Activated naive CD4-positive, alpha-beta T cell treated with anti-CD3 and anti-CD28 coated beads, Interleukin-2, amount 50 U/mL, for 72 hours (primary cell): ENCODE results near the gene YPEL4. TPM values are rescaled to one million over a fixed set of nuclear protein-coding genes. Genes with fewer than 3 reads are reported as not detected.
A peak's percentile ranks its signal among the peaks of the same experiment; 100 is the strongest.
"Not testable (repeated sequence)": the region's sequence is repeated elsewhere in the genome, so short reads cannot be mapped to it uniquely, and the experiment has no call there.

Experiments
- ATAC-seq, 2 donors: fragments of 150-1000 bp; cut with Tn5 transposase; 2 replicates each; pipeline ENCODE4 v1.10.0; 2021; ENCODE audit warnings: mild to moderate bottlenecking in 2 of 2, moderate library complexity in 2 of 2
- DNase-seq, 2 donors: peaks; one replicate each; pipeline ENCODE4 v3.0.0; 2021 to 2022; ENCODE audit warnings: low spot score in 2 of 2
- H3K27ac Mint-ChIP-seq, 2 donors: one replicate each; pipeline ENCODE4 v1.8.0; 2022; ENCODE audit warnings: mild to moderate bottlenecking in 2 of 2, mixed read lengths in 2 of 2
- H3K36me3 Mint-ChIP-seq, 2 donors: one replicate each; pipeline ENCODE4 v1.8.0; 2022; ENCODE audit warnings: mixed read lengths in 2 of 2
- H3K9me3 Mint-ChIP-seq, 2 donors: one replicate each; pipeline ENCODE4 v1.8.0; 2022; ENCODE audit warnings: mixed read lengths in 2 of 2
- total RNA-seq, 2 donors: library from RNA; stranded (reverse); gene quantifications; one replicate each; pipeline ENCODE4 v1.2.3, GENCODE V29; 2022

YPEL4 gene, protein sequence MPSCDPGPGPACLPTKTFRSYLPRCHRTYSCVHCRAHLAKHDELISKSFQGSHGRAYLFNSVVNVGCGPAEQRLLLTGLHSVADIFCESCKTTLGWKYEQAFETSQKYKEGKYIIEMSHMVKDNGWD
- 1 to 10 TPM in 1 of 2 donors, not detected in 1; 1.4 TPM for total RNA-seq

DNA sequence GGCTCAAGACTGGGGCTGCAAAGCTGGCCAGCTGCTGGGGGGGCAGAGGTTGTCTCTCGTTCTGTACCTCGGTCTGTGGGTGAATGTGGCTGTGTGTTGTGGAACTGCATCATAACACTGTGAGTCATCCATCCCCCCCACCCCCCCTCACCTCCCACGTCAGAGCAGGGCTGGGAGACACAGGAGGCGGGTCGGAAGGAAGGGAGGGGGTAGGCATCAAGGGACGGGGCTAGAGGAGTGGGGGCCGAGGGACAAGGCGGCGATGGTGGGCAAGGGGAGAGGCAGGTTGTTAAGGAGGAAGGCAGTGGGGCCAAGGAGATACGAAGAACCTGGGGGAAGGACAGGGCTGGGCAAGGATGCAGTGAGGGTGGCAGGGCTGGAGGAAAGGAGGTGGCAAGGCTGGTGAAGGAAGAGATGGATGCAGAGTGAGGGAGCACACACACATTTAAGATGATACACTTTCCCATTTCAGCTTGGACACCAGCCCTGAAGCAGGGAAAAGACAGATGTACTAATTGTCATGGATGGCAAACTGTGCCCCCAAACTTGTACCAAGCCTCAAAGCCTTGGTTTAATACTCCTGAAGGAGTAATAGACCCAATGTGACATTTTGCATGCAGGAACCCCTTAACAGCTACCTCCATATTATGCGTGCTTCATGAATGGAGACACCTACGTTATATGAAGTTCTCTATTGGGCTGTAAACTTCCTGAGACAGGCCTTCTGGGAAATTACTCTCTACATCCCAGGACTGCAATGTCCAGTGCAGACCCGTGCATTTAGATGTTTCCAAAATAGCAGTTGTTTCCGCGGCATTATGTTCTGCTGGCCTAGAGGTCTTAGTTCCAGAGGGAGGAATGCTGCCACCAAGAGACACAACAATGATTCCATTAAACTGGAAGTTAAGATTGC, at the start of gene YPEL4:
Gene YPEL4 (minus strand): TSS at position 87 of the 913 bp plus-strand sequence. CDS start 2,805 bp downstream, outside the sequence.
- H3K27ac Mint-ChIP-seq: peak within 1 kb of the TSS; percentile 47 to 86
- H3K36me3 Mint-ChIP-seq: no peaks in the 10 kb centered on the region

DNA sequence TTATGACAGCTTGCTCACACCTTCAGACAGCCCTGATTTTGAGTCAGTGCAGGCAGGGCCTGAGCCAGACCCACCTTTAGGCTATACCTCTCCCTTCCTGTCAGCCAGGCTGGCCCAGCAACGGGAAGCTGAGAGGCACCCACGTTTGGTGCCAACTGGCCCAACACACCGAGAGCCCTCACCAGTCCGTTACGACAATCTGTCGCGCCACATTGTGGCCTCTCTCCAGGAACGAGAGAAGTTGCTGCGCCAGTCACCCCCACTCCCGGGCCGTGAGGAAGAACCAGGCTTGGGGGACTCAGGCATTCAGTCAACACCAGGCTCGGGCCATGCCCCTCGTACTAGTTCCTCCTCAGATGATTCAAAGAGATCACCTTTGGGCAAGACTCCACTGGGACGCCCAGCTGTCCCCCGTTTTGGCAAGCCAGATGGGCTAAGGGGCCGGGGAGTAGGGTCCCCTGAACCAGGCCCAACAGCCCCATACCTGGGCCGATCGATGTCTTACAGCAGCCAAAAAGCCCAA, 49.2 kb upstream of the YPEL4 start:
- H3K36me3 Mint-ChIP-seq: peaks cover under 1 to 15% of the 10 kb centered on the region in 2 donors
- H3K27ac Mint-ChIP-seq: peak overlapping the region in 1 of 2 donors; percentile 73
- no peak for DNase-seq
- no peak for ATAC-seq
- no peaks in the 10 kb centered on the region for H3K9me3 Mint-ChIP-seq

More for the DNA sequence above, at the start of gene YPEL4:
- no peaks in the 10 kb centered on the region for H3K9me3 Mint-ChIP-seq
- peak; percentile 78 to 84 for ATAC-seq
- DNase-seq: peak in 1 of 2 donors; percentile 43

DNA sequence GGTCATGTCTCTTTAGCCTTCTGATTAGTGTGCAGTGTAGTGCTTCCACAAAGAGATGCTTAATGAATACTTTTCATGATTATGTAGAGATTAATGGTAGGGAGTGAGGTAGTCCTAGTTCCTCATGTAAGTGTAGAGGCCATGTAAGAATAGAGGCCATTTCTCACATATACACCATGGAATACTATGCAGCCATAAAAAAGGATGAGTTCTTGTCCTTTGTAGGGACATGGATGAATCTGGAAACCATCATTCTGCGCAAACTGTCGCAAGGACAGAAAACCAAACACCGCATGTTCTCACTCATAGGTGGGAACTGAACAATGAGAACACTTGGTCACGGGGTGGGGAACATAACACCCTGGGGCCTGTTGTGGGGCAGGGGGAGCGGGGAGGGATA, 40.8 kb upstream of the YPEL4 start:
- not testable (repeated sequence) for ATAC-seq, DNase-seq, H3K9me3 Mint-ChIP-seq, H3K27ac Mint-ChIP-seq
- peaks cover 14 to 27% of the 10 kb centered on the region in 2 donors for H3K36me3 Mint-ChIP-seq

DNA sequence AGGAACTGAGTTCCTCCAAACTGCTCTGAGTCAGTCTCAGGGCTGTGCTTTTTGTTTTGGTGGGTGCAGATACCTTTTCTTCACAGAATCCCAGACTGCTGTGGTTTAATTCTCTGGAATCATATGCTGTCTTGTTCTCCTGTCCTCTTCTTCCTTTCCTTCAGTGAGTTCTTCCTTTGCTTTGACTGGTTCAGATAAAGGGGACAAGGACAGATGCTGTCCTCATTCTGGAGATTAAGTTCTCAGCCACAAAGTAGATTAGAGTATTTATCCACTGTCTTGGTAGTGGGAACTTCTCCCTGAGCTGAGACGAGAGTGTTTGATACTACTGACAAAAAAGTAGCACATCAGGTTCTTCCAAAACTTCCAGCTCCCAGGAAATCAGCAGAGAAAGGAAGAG, 31.5 kb upstream of the YPEL4 start:
- H3K9me3 Mint-ChIP-seq: no peaks in the 10 kb centered on the region
- no peak for DNase-seq
- H3K27ac Mint-ChIP-seq: peak overlapping the region; percentile 62 to 72
- peaks cover 7 to 33% of the 10 kb centered on the region in 2 donors for H3K36me3 Mint-ChIP-seq
- ATAC-seq: no peak

DNA sequence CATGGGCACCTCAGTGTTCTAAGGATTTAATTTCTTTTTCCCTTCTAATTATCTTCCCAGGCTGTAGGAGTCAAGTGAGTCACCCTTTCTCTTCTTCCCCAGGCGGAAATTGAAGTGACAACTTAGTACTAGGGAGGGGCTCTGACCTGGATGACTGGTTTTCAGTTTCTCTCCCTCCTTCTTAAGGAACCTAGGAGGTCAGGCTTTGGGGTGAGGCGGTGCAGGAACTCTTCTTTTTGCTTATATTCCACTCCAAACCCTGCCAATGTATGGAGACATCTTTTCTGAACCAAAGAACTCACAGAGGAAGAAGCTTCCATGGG, 30.8 kb upstream of the YPEL4 start:
- Mint-ChIP-seq H3K27ac (peak overlapping the region; percentile 72 to 91), H3K9me3 (no peaks in the 10 kb centered on the region), H3K36me3 (peaks cover 7 to 40% of the 10 kb centered on the region in 2 donors)
- ATAC-seq: peak; percentile 83 to 86
- no peak for DNase-seq

DNA sequence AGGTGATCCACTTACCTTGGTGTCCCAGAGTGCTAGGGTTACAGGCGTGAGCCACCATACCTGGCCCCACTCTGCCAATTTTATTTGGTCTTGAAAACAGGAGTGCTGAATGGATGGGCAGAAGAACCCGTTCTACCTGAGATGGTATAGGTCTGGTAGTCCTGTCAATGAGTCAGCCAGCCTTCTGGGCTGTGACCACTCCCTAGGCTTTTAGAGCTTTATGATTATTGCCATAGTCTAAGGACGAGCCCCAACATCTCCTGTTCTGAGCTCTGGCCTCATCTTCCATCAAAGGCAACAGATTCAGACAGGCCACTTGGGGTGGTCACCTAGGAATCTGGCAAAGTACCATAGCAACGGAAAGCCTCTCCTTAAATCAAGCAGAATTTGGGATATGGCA, 29.7 kb upstream of the YPEL4 start:
- ATAC-seq (no peak), DNase-seq (no peak)
- Mint-ChIP-seq H3K27ac (no peak overlapping the region), H3K36me3 (peaks cover 7 to 45% of the 10 kb centered on the region in 2 donors), H3K9me3 (no peaks in the 10 kb centered on the region)

DNA sequence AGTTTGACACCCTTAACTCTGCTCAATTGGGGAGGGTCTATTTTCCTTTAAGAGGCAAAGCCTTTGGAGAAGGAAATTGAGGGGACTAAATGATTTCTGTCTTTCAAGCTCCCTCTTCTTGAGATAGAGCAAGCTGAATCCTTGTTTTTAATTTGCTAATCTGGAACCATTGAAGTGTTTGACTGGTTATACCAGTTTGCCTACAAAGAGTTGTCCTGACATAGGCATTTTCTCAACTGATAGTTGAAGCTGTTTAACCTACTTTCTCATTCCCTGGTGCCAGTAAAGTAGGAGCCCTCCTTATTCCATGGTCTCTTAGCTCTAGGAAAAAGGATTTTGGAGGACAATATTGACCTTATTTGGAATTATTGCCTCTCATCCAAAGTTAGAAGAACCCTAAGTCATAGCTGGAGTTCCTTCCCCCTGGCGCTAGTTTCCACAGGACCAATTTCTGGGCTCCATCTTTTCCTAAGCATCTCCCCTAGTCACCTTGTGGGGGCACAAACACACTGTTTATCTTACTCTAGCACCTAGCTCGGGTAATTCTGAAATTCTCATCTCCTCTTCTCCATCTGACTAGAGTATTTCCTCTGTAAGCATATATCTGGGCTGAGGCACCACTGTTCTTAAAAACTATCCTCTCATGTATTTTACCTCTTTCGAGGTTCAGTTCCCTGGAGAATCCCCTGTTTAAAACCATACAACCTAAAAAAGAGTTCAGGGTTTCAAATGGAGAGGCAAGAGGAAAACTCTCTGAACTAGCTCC, 25.6 kb upstream of the YPEL4 start:
- Mint-ChIP-seq H3K9me3 (peaks cover 0 to 5% of the 10 kb centered on the region in 2 donors), H3K27ac (peak overlapping the region in 1 of 2 donors; percentile 57), H3K36me3 (peaks cover 8 to 61% of the 10 kb centered on the region in 2 donors)
- no peak for ATAC-seq
- no peak for DNase-seq

DNA sequence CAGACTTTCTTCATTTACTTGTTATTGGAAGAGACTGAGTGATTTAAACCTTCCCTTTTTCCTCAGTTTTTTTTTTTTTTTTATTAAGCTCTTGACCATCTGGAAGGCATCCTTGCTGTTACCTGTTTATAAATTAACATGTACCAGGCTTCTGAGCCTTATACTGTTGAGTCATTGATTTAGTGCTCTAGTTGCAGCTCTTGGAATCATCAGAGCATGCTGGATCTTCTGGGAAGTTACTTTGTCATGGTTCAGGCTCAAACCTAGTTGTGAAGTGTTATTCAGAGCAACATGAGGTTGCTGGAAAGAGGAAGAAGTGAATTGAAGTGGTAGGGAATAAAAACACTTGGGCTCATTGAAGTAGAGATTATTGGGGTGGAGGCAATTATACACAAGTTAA, 24.5 kb upstream of the YPEL4 start:
- peaks cover 9 to 62% of the 10 kb centered on the region in 2 donors for H3K36me3 Mint-ChIP-seq
- DNase-seq: no peak
- peaks cover 0 to 5% of the 10 kb centered on the region in 2 donors for H3K9me3 Mint-ChIP-seq
- no peak overlapping the region for H3K27ac Mint-ChIP-seq
- no peak for ATAC-seq

DNA sequence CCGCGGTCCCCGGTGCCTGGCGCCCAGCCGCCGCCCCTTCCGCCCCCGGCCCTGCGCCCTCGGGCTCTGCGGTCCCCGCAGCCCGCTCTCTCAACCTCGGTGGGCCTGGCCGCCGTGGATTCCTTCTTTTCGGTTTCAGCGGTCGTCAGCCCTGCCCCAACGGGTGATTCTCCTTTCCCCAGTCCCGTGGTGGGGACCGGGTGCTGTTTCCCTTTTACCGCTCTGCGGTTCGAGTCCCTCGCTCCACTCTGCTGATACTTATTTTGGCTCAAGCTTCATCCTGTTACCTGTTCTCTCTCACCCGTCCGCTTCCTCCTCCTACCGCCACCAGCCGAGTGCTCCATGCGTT, 18.7 kb upstream of the YPEL4 start:
- Mint-ChIP-seq H3K9me3 (peaks cover 0 to 5% of the 10 kb centered on the region in 2 donors), H3K27ac (peak overlapping the region; percentile 98 to 100), H3K36me3 (peaks cover 17 to 37% of the 10 kb centered on the region in 2 donors)
- DNase-seq (no peak), ATAC-seq (peak; percentile 2 to 13)

DNA sequence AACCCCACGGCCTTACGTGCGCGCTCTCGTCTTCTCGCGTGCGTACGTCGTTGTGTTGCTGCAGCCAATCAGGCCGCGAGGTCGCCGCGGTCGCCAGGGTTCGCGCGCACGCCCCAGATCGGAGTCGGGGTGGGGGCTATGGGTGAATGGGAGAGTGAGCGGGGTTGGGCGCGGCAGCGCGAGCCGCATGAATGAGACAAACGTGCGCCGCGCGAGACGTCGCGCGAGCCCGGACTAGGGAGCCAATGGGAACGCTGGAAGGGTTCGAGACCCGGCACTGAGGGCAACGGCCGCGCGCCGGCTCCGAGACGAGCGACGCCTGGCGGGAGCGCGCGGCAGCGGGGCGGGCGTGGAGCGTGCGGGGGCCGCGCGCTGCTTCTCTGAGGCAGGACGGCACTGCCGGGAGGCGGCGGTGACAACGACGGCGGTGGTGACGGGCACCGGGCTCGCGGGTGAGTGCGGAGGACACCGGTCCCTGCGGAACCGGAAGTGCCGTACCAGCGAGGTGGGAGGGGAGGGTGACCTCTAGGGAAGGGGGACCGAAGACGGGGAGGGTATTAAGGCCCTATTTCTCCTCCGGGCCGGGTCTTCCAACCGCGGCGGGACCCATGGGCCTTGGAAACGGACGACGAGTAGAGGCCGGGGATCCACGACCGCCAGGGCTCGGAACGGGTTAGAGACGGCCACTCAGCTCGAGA, 18.2 kb upstream of the YPEL4 start, which contains the start of gene ZDHHC5:
Gene ZDHHC5 (plus strand): TSS at position 379 of the 698 bp plus-strand sequence. CDS start 4,977 bp downstream, outside the sequence.
- H3K27ac Mint-ChIP-seq: peak within 1 kb of the TSS; percentile 98 to 100
- peaks cover 11 to 32% of the 10 kb centered on the region in 2 donors for H3K36me3 Mint-ChIP-seq
- DNase-seq: peak; percentile 97 to 100
- peaks cover 0 to 1% of the 10 kb centered on the region in 2 donors for H3K9me3 Mint-ChIP-seq
- peak; percentile 89 to 91 for ATAC-seq

DNA sequence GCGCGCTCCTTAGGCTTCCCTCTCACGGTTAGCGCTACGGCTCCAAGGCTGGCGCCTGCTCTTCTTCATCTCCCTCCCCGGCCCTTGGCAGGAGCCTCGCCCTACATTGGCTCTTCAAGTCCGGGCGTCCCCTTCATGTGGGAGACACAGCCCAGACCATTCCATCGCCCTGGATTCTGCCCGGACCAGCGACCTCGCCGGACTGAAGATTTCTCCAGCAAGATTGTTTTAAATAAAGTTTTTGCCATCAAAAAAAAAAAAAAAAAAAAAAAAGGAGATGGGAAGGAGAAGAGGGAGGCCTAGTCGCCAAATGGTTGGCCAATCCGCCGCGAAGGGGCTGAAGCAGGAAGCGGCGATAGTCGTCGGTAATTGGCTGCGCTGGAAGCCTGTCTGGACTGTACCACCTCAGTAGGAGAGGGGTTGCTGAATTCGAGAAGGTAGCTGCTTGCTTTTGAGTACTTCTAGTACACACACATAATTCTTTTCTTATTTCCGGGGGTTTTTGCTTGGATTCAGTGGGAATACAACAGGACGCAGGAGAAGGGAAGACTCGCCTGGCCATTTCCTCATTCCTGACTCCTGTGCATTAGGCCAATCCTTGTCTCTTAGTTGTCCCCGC, 17.5 kb upstream of the YPEL4 start:
- H3K27ac Mint-ChIP-seq: peak overlapping the region; percentile 98 to 100
- DNase-seq (peak; percentile 83 to 94), ATAC-seq (peak; percentile 68 to 70)
- no peaks in the 10 kb centered on the region for H3K9me3 Mint-ChIP-seq
- peaks cover 16 to 25% of the 10 kb centered on the region in 2 donors for H3K36me3 Mint-ChIP-seq

DNA sequence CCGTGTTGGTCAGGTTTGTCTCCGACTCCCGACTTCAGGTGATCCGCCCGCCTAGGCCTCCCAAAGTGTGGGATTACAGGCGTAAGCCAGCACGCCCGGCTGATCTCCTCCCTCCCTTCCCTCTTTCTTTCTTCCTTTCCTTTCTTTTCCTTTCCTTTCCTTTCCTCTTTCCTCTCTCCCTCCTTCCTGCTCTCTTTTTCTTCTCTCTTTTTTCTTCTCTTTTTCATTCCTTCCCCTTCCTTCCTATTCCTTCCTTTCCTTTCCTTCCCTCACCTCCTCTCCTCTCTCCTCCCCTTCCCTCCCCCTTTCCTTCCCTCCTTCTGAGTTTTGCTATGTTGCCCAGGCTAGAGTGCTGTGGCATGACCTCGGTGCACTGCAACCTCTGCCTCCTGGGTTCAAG, 14.3 kb upstream of the YPEL4 start:
- Mint-ChIP-seq H3K36me3 (peaks cover 6 to 26% of the 10 kb centered on the region in 2 donors), H3K9me3 (no peaks in the 10 kb centered on the region), H3K27ac (peak overlapping the region in 1 of 2 donors; percentile 86)
- DNase-seq: no peak
- no peak for ATAC-seq

DNA sequence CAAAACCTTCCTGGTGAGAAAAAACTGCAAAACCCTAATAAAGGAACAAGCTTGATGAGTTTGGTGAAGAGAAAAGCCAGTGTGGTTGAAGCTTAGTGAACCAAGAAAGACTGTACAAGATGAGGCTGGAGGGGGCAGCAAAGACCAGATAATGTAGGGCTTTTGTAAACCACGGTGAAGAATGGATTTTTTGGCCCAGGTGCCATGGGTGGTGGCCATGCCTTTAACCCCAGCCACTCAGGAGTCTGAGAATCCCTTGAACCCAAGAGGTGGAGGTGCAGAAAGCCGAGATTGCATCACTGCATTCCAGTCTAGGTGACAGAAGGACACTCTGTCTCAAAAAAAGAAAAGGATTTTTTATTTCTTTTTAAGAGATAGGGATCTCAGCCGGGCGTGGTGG, 13.2 kb upstream of the YPEL4 start:
- no peak for ATAC-seq
- no peaks in the 10 kb centered on the region for H3K9me3 Mint-ChIP-seq
- H3K36me3 Mint-ChIP-seq: peaks cover 2 to 21% of the 10 kb centered on the region in 2 donors
- DNase-seq: no peak
- peak overlapping the region in 1 of 2 donors; percentile 19 for H3K27ac Mint-ChIP-seq

DNA sequence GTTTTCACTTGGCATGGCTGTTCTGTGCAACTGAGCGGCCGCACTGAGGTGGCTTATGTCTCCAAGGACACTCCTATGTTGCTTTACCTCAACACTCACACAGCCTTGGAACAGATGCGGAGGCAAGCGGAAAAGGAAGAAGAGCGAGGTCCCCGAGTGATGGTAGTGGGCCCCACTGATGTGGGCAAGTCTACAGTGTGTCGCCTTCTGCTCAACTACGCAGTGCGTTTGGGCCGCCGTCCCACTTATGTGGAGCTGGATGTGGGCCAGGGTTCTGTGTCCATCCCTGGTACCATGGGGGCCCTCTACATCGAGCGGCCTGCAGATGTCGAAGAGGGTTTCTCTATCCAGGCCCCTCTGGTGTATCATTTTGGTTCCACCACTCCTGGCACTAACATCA, 10.0 kb upstream of the YPEL4 start:
- Mint-ChIP-seq H3K36me3 (peaks cover 7 to 26% of the 10 kb centered on the region in 2 donors), H3K27ac (no peak overlapping the region)

DNA sequence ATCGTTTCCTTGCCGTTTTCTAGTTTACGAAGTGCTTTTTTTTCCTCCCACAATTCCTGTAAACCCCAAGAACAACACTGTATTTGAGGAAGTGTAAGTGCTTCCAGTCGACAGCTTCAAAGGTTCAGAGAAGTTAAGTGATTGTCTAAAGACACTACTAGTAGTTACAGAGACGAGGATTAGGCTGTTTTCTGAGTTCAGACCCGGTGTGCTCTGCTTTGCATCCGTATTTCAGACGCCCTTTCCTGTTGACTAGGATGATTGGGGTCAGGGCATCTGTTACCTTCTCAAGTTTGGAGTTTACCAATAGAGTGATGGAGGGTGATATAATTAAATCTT, 8.3 kb upstream of the YPEL4 start:
- Mint-ChIP-seq H3K36me3 (peaks cover 7 to 26% of the 10 kb centered on the region in 2 donors), H3K27ac (peak overlapping the region; percentile 92 to 99), H3K9me3 (no peaks in the 10 kb centered on the region)
- no peak for DNase-seq
- no peak for ATAC-seq

More for the DNA sequence above, 10.0 kb upstream of the YPEL4 start:
- ATAC-seq (no peak), DNase-seq (no peak)
- H3K9me3 Mint-ChIP-seq: no peaks in the 10 kb centered on the region
